Activated T-cell treated with anti-CD3 and anti-CD28 coated beads for 1 hour (primary cell): ENCODE data around the gene ATXN7L1.

Source experiments
- DNase-seq: peaks from one replicate; pipeline ENCODE4 v3.0.0-alpha.2; 2020; ENCODE audit warnings: low read depth

Gene ATXN7L1

GRCh38 chr7:105675934-105676371, 200.4 kb downstream of the ATXN7L1 start:
- DNase-seq: peak; percentile 42

DNA sequence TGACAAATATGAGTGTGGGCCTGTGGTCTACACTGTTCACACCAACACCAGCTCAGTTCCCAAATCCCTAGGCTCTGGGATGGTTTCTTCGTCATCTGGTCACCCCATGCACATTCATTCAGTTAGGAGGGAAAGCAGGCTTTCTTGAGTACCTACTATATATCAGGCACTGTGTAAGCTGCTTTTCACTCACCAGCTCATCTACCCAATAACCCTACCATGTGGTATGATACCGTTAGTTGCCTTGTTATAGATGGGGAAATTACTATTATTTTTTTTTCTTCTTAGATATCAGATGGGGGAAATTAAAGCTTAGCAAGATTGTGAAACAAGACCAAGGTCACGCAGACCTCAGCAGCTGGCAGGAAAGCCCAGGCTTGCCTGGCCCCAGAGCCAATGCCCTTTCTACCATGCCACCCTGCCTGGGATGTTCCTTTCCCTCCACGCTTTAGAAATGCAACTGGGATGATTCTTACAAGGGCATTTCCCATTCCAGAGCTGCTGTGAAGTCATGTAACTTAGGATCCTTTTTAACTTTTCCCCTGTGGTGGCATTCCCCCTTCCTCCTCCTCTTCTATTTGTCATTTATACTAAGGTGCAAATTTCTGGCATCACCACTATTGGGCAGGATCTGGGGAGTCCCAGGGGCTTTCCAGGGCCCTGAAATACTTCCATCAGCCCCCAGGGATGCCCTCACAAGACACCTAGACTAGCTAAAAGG, 202.0 kb downstream of the ATXN7L1 start:
- DNase-seq: no peak

GRCh38 chr7:105673367-105674084, 202.9 kb downstream of the ATXN7L1 start:
- no peak for DNase-seq

DNA sequence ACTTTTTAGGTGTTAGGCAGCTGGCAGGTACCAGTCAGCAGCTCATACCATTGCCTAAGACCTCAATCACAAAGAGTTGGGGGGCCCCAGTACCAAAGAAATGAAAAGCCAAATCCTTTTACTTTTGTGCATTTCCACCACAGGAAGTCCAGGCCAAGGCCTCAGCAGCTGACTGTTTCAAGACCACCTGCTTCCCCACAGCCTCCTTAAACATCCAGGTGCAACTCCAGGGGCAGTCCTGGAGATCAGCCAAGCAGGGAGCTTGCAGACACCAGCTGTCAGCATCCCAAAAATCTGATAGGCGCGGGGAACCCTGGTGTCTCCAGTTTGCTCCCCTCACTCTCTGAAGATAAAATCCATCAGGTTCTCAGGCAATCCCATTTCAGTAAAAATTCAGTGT, 203.6 kb downstream of the ATXN7L1 start:
- DNase-seq: no peak

GRCh38 chr7:105666324-105666723, 210.1 kb downstream of the ATXN7L1 start:
- no peak for DNase-seq

DNA sequence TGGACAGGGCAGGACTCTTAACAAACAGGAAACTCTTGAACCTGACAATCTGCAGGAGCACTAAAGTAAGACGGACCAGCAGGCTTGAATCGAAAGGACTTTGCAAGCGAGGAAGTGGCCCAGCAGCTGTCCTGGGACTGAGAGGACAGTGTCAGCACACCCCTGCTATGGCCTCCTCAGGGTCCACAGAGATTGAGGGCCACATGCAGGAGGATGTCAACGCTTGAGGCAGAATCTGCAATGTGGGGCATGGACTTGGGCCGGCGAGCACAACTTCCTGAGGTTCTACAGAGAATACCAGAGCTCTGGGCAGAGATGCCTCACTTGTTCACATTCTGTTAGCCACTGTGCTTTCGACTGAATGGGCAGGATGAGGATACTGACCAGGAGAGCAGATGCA, 210.7 kb downstream of the ATXN7L1 start:
- no peak for DNase-seq

DNA sequence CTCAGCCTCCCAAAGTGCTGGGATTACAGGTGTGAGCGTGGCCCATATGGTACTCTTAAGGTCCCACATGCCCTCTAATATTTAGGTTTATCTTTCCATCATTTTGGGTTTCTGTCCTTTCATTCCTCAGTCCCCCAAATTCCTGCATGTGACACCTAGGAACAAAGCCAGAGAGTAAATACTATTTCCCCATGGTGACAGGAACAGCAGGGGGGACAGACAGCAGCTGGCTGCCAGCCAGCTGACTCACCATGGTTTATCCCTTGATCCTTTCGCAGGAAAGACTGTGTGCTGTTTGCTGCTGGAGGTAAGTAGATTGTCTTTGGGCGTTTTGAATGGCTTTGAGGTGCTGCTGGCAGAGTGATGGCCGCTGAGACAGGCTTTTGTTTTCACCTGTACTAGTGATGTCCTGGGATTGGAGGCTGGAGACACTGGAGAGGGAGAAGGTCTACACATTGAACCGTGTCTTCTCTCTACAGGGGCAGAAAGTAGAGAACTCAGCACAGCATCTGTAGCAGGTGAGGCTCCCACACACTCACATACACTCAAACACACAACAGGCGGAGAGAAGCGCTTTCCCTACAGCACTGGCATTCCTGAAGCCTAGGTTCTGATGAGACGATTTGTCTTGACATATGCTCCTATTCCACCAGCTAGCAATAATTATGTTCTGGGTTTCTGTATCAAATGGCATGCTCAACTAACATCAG, 211.4 kb downstream of the ATXN7L1 start:
- DNase-seq: no peak

DNA sequence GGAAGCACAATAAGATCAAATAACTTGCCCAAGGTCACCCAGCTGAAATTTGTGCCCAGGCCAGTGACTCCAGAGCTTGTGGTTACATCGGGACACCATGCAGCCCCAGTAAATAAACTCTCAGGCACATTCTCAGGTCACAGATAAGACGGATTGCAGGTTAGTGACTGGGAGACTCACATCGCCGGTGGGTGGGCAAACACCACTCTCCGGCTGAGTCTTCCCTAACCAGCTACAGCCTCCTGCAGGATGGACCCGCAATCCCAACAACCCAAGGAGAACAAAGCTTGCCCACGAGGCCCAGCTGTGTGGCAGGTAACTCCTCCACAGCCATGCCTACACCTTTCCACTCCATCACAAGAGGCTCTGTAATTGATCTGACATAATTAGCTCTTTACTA, 213.4 kb downstream of the ATXN7L1 start:
- DNase-seq: no peak

DNA sequence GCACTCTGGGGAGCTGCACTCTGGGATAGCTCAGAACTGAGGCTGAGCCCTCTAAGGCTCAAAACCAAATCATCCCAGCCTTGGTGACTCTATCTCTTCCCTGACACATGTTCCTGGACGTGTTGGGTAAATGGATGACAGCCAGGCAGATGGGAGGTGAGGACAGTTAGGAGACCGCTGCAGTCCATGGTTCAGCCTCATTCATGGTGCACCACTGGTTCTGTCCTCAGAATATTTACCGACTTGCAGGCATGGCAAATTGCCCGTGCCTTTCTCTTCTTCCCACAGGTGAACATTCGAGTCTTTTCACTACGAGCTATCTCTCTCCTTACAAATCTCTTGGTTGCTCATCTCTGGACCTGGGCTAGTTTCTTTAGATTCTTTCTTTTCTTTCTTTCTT, 214.8 kb downstream of the ATXN7L1 start:
- DNase-seq: no peak

GRCh38 chr7:105656922-105657521, 219.4 kb downstream of the ATXN7L1 start:
- peak; percentile 66 for DNase-seq

DNA sequence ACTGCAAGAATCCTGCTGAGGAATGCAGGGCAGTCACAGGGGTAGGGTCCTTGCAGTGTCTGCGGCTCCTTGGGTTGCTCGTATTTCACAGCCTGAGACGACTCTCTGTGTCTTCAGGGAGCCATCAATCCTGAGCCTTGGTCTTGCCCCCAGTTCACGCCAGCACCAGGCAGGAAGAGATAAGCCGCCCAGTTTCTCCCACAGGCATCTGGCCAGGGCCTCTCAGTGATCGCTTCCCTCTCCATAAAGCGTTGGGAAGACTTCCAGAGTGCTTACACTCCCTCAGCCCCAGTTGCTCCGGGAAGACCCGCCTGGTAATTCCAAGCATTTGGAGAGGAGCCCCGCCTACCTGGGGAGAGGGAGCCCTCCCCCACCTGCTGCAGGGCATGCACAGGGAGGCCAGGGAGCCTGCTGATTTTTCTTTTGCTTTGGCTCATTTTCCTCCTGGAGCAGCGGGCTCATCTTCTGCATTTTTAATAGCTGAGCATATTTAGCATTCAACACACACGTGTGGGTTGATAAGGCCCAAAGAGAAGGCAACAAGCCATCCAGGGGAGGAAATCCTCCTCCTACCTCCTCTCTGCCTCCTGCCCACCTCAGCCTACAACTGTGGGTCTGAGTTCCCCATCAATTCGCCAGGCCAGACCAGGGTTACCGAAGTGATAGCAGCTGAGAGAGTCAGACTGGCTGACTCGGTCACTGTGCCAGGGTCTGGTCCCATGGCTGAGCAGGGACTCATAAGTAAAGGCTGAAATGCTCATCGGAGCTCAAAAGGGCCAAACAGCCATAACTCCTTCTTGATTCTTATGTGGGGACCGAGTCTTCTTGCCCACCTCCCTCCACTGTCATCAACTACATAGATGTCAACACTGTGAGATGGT, 220.7 kb downstream of the ATXN7L1 start:
- DNase-seq: no peak

DNA sequence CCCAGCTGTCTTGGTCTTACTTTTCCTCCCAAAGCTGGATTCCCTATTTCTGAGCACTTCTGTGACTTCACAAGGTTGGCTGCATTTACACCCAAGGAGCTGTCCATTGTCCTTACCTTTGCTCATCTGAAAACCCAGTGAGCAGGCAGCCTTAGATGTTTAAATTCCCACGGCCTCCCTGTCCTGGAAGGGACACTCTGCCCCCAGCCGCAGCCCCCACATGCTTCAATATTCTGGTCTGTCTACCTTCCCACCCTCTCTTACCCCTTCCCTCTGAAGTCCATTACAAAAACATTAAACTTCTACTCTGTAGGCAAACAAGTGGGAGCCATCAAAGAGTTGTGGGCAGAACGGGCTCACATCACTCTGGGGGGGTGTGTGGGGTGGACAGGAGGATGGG, 221.3 kb downstream of the ATXN7L1 start:
- no peak for DNase-seq

DNA sequence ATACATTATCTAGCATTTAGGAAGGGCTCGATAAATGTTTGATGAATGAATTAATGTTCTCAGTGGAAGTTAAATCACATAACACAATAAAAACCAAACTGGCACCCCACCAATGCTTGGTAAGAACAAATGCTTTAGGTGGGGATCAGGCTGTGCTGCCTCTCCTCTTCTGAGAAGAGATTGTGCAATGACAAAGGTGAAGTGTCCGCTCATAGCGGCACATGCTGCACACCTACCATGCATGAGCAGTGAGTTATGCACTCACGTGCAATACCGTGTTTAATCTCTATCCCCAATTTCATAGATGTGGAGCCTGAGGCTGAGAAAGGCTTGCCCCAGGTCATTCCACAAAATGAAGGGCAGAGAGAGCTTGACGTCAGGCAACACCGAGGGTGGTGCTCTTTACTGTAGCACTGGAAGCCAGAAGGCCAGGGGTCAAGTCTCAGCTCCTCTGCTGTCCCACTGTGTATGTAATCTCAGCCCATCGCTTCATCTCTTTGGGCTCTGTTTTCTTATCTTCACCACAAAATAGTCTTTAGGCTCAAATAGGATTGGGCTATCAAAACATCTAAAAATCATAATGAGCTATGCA, 222.2 kb downstream of the ATXN7L1 start:
- DNase-seq: no peak

- no peak for DNase-seq
These were observed 222.9 kb downstream of the ATXN7L1 start for GRCh38 chr7:105653441-105654005.

DNA sequence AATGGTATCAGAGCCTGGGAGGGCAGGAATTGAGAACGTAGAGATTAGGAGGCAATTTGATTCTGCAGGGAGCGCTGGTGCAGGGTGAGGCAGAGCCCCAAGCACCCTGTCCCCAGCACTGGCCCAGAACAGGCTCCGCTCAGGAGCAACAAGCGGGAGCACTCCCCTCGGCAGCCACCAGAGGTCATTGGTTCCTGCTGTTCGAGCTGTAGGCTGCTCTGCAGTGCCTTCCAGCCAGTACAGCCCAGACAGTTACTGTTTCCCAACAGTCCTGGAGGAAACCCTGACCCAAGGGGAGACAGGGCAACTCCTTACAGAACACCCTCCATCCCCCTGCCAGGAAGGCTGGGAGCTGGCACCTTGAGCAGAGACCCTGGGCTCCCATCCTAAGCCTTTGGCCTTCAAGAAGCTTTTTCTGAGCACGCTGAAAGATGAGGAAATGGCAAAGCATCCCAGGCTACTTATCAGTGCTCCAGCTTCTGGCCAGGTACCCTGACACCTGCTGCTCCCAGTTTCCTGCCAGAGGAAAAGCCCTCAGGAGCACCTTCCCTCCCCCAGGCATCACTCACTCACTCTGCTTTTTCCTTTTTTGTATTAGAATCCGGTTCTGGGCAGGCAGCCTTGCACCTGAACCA, 223.9 kb downstream of the ATXN7L1 start:
- peak; percentile 50 for DNase-seq

- no peak for DNase-seq
These were observed 224.6 kb downstream of the ATXN7L1 start for GRCh38 chr7:105651798-105652197.

DNA sequence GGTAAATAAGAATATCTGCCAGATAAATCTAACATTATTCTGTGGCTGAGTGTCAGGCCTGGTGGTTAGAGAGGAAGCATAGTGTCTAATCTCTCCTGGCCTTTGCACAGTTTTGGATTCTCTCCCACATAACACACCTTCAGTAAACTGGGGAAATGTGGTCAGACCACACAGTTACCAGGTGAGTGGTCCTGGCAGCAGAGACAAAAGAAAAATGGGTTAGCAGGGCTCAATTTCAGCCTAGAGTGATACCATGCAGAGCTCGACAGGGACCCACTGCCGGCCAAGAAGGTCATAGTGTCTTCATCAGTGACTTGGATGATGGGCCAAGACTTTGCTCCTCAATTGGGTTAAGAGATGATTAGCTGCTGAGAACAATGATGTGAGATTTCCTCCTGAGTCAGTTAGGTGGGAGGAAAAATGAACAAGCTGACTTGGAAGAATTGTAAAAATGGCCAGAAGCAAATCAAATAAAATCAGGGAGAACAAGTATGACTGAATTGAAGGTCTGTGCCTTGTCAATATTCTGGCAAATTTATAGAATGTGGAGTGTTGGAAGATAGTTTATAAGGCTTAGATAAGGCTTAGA, 225.9 kb downstream of the ATXN7L1 start:
- DNase-seq: no peak

DNA sequence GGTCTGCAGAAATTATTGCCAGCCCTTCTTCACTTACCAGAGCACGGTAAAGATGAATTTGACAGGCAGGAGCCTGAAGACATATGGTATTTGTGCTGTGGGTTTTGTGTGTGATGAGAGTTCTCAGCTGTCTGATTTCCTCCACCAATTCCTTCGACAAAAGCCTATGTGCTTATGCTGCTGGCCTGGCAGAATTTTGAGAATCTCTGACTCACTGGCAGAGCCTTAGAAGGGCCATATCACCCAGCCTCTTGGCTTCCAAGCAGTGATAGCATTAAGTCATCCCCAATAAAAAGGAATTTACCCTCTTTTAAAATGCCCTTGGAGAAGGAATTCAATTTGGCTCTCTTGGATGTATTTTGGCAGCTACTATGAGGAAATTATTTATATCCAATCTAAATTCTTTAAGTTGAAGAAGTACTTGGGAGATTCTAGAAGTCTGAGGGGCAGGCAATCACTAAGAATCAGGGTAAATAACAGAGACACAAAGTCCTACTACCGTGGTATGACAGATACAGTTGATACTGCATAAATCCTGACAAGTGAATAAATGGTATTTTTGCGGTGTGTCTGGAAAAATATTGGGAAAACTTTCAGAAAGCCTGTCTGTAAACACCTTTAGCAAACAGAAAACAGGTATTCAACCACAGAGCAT, 226.5 kb downstream of the ATXN7L1 start:
- no peak for DNase-seq
